ENCODE results near the gene POLRMT.

DNA sequence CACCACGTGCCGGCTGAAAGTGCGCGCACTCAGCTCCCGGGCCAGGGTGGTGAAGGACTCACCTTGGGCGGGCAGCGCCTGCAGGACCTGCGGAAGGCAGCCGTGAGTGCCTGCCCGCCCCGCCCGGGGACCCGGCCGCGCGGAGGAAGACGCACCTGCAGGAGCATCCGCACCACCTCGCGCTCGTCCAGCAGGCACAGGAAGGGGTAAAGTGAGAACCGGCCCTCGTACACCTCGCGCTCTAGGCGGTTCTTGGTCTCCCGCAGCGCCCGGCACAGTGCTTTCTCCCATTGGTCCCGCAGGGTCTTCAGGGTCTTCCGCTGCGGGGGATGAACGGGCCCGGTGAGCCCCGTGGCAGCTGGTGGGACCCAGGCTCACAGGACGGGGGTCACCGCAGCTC lies 10.7 kb downstream of the POLRMT start:
- TF ChIP-seq, protein P1, sequence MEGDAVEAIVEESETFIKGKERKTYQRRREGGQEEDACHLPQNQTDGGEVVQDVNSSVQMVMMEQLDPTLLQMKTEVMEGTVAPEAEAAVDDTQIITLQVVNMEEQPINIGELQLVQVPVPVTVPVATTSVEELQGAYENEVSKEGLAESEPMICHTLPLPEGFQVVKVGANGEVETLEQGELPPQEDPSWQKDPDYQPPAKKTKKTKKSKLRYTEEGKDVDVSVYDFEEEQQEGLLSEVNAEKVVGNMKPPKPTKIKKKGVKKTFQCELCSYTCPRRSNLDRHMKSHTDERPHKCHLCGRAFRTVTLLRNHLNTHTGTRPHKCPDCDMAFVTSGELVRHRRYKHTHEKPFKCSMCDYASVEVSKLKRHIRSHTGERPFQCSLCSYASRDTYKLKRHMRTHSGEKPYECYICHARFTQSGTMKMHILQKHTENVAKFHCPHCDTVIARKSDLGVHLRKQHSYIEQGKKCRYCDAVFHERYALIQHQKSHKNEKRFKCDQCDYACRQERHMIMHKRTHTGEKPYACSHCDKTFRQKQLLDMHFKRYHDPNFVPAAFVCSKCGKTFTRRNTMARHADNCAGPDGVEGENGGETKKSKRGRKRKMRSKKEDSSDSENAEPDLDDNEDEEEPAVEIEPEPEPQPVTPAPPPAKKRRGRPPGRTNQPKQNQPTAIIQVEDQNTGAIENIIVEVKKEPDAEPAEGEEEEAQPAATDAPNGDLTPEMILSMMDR (IDR thresholded peaks at IDR 0.05): no peak
- TF ChIP-seq POLR2A (IDR thresholded peaks at IDR 0.05): no peak

All from adrenal gland (tissue), 5 donors.